ENCODE results near the gene U2SURP. TPM values are rescaled to one million over a fixed set of nuclear protein-coding genes. Genes with fewer than 3 reads are reported as not detected.

Gene U2SURP
- total and polyA plus RNA-seq, 4 donors, result 74.0 to 121 (median 104) TPM

DNA sequence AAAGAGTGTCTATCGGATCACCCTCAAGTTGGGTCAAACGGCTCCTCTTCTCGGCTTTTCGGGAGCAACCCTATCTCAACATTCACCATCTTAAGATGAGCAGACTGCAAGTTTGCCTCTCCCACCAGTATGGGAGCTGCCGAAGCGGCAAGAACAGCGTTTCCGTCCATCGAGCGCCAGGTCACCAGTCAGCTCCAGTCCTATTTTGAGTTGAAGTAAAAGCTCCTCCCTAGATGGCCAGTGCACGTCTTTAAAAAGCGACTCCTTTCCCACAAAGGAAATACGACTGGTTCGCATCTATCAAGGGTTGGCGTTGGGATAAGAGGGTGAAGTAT is 369 bp upstream of the U2SURP start:
- Histone ChIP-seq H3K36me3 (ENCODE audit: control insufficient read depth, insufficient read depth, low read length) (no peaks in the 10 kb centered on the region), H3K27me3 (ENCODE audit: control insufficient read depth, insufficient read depth, low read length) (no peaks in the 10 kb centered on the region), H3K9me3 (ENCODE audit: control insufficient read depth, insufficient read depth, low read length) (no peaks in the 10 kb centered on the region), H3K27ac (ENCODE audit: low read depth, low read length) (peak overlapping the region; percentile 99), H3K4me3 (ENCODE audit: low read depth, low read length) (peak overlapping the region; percentile 99), H3K4me1 (ENCODE audit: control insufficient read depth, insufficient read depth, low read length) (peaks cover 9% of the 10 kb centered on the region)
- 0% methylated on average over 12 of the region's 15 CpGs for WGBS (ENCODE audit: insufficient coverage)
- DNase-seq (ENCODE audit: low read depth in 4 of 6, low spot score in 6 of 6), result no peak

- peak in 1 of 6 donors; percentile 14 for DNase-seq (ENCODE audit: low read depth in 4 of 6, low spot score in 6 of 6)
- peaks cover 9% of the 10 kb centered on the region for H3K4me1 ChIP-seq (ENCODE audit: control insufficient read depth, insufficient read depth, low read length)
- peak overlapping the region; percentile 99 for H3K27ac ChIP-seq (ENCODE audit: low read depth, low read length)
- H3K27me3 ChIP-seq (ENCODE audit: control insufficient read depth, insufficient read depth, low read length), result no peaks in the 10 kb centered on the region
- H3K9me3 ChIP-seq (ENCODE audit: control insufficient read depth, insufficient read depth, low read length), result no peaks in the 10 kb centered on the region
- WGBS (ENCODE audit: insufficient coverage), result 0% methylated on average over 16 of the region's 19 CpGs
- H3K4me3 ChIP-seq (ENCODE audit: low read depth, low read length), result peak overlapping the region; percentile 99
- H3K36me3 ChIP-seq (ENCODE audit: control insufficient read depth, insufficient read depth, low read length), result no peaks in the 10 kb centered on the region
These were observed 828 bp downstream of the U2SURP start for GRCh38 chr3:143002083-143002712.

DNA sequence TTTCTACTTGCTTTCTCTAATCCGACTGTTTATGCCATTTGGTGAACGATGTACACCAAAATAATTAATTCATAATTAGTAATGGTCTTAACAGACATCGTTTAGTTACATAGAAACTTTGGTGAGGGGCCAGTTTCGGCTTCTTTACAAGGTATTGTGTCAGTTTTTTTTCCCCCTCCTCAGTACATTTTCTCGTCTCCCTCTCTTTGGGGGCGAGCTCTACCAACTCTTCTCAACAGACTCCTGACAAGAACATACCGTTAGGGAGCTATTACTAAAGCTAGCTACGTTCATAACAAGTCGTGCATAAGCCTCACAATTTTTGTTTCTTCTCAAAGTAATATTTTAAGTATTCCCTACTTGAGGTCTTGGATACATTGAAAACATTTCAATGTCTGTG is 1.4 kb downstream of the U2SURP start:
- no CpG with 5 or more reads among the region's 9 CpGs for WGBS (ENCODE audit: insufficient coverage)
- no peaks in the 10 kb centered on the region for H3K36me3 ChIP-seq (ENCODE audit: control insufficient read depth, insufficient read depth, low read length)
- peak overlapping the region; percentile 99 for H3K4me3 ChIP-seq (ENCODE audit: low read depth, low read length)
- no peak for DNase-seq (ENCODE audit: low read depth in 4 of 6, low spot score in 6 of 6)
- peaks cover 9% of the 10 kb centered on the region for H3K4me1 ChIP-seq (ENCODE audit: control insufficient read depth, insufficient read depth, low read length)
- no peaks in the 10 kb centered on the region for H3K9me3 ChIP-seq (ENCODE audit: control insufficient read depth, insufficient read depth, low read length)
- H3K27ac ChIP-seq (ENCODE audit: low read depth, low read length), result no peak overlapping the region
- no peaks in the 10 kb centered on the region for H3K27me3 ChIP-seq (ENCODE audit: control insufficient read depth, insufficient read depth, low read length)

- WGBS (ENCODE audit: insufficient coverage), result no CpG with 5 or more reads among the region's 2 CpGs
- no peak overlapping the region for H3K27ac ChIP-seq (ENCODE audit: low read depth, low read length)
These were observed 3.5 kb downstream of the U2SURP start for GRCh38 chr3:143004823-143005222.

GRCh38 chr3:143010024-143010423 is 8.7 kb downstream of the U2SURP start:
- WGBS (ENCODE audit: insufficient coverage), result no CpG with 5 or more reads among the region's 3 CpGs
- no peaks in the 10 kb centered on the region for H3K4me1 ChIP-seq (ENCODE audit: control insufficient read depth, insufficient read depth, low read length)
- DNase-seq (ENCODE audit: low read depth in 4 of 6, low spot score in 6 of 6), result no peak

More at GRCh38 chr3:143004823-143005222, 3.5 kb downstream of the U2SURP start:
- Histone ChIP-seq H3K4me3 (ENCODE audit: low read depth, low read length) (no peak overlapping the region), H3K36me3 (ENCODE audit: control insufficient read depth, insufficient read depth, low read length) (no peaks in the 10 kb centered on the region), H3K4me1 (ENCODE audit: control insufficient read depth, insufficient read depth, low read length) (peaks cover 9% of the 10 kb centered on the region), H3K9me3 (ENCODE audit: control insufficient read depth, insufficient read depth, low read length) (no peaks in the 10 kb centered on the region), H3K27me3 (ENCODE audit: control insufficient read depth, insufficient read depth, low read length) (no peaks in the 10 kb centered on the region)
- DNase-seq (ENCODE audit: low read depth in 4 of 6, low spot score in 6 of 6), result no peak

GRCh38 chr3:143011705-143012104 is 10.3 kb downstream of the U2SURP start:
- no CpG with 5 or more reads among the region's 3 CpGs for WGBS (ENCODE audit: insufficient coverage)
- Histone ChIP-seq H3K9me3 (ENCODE audit: control insufficient read depth, insufficient read depth, low read length) (no peaks in the 10 kb centered on the region), H3K4me3 (ENCODE audit: low read depth, low read length) (no peak overlapping the region), H3K27me3 (ENCODE audit: control insufficient read depth, insufficient read depth, low read length) (no peaks in the 10 kb centered on the region), H3K4me1 (ENCODE audit: control insufficient read depth, insufficient read depth, low read length) (no peaks in the 10 kb centered on the region), H3K27ac (ENCODE audit: low read depth, low read length) (no peak overlapping the region), H3K36me3 (ENCODE audit: control insufficient read depth, insufficient read depth, low read length) (no peaks in the 10 kb centered on the region)
- no peak for DNase-seq (ENCODE audit: low read depth in 4 of 6, low spot score in 6 of 6)

More at GRCh38 chr3:143010024-143010423, 8.7 kb downstream of the U2SURP start:
- H3K27me3 ChIP-seq (ENCODE audit: control insufficient read depth, insufficient read depth, low read length), result no peaks in the 10 kb centered on the region
- no peaks in the 10 kb centered on the region for H3K36me3 ChIP-seq (ENCODE audit: control insufficient read depth, insufficient read depth, low read length)
- H3K4me3 ChIP-seq (ENCODE audit: low read depth, low read length), result no peak overlapping the region
- H3K9me3 ChIP-seq (ENCODE audit: control insufficient read depth, insufficient read depth, low read length), result no peaks in the 10 kb centered on the region
- no peak overlapping the region for H3K27ac ChIP-seq (ENCODE audit: low read depth, low read length)

- Histone ChIP-seq H3K27me3 (ENCODE audit: control insufficient read depth, insufficient read depth, low read length) (no peaks in the 10 kb centered on the region), H3K9me3 (ENCODE audit: control insufficient read depth, insufficient read depth, low read length) (no peaks in the 10 kb centered on the region), H3K4me3 (ENCODE audit: low read depth, low read length) (no peak overlapping the region), H3K27ac (ENCODE audit: low read depth, low read length) (no peak overlapping the region), H3K4me1 (ENCODE audit: control insufficient read depth, insufficient read depth, low read length) (no peaks in the 10 kb centered on the region), H3K36me3 (ENCODE audit: control insufficient read depth, insufficient read depth, low read length) (peaks cover 4% of the 10 kb centered on the region)
- no peak for DNase-seq (ENCODE audit: low read depth in 4 of 6, low spot score in 6 of 6)
These were observed 13.6 kb downstream of the U2SURP start for GRCh38 chr3:143014921-143015320.

DNA sequence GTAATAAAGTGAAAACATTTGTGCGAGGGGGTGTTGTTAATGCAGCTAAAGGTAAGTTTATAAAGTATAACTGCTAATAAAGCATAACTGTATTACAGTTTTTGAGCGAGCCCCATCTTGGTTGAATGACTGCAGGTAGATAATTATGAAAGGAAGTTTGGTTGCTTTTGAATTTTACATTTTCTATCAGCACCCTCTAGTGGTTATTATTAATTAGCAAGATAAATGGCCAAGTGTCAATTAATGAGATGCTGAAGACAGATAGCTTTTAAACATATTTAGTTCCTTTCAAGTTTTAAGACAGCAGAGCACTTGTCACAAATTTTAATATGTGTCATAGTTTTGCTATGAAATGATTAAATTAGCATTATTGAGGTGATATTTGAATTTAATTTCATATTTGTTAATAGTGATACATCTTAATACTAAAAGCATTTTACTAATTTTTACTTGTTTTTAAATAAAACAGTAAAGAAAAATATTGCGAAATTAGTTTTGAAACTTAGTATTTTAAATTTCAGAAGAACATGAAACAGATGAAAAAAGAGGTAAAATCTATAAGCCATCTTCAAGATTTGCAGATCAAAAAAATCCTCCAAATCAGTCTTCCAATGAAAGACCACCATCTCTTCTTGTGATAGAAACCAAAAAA is 15.1 kb downstream of the U2SURP start:
- Histone ChIP-seq H3K27me3 (ENCODE audit: control insufficient read depth, insufficient read depth, low read length) (no peaks in the 10 kb centered on the region), H3K4me3 (ENCODE audit: low read depth, low read length) (no peak overlapping the region), H3K27ac (ENCODE audit: low read depth, low read length) (no peak overlapping the region), H3K9me3 (ENCODE audit: control insufficient read depth, insufficient read depth, low read length) (no peaks in the 10 kb centered on the region), H3K36me3 (ENCODE audit: control insufficient read depth, insufficient read depth, low read length) (peaks cover 7% of the 10 kb centered on the region), H3K4me1 (ENCODE audit: control insufficient read depth, insufficient read depth, low read length) (no peaks in the 10 kb centered on the region)
- WGBS (ENCODE audit: insufficient coverage), result no CpG with 5 or more reads among the region's 3 CpGs
- peak in 1 of 6 donors; percentile 24 for DNase-seq (ENCODE audit: low read depth in 4 of 6, low spot score in 6 of 6)

DNA sequence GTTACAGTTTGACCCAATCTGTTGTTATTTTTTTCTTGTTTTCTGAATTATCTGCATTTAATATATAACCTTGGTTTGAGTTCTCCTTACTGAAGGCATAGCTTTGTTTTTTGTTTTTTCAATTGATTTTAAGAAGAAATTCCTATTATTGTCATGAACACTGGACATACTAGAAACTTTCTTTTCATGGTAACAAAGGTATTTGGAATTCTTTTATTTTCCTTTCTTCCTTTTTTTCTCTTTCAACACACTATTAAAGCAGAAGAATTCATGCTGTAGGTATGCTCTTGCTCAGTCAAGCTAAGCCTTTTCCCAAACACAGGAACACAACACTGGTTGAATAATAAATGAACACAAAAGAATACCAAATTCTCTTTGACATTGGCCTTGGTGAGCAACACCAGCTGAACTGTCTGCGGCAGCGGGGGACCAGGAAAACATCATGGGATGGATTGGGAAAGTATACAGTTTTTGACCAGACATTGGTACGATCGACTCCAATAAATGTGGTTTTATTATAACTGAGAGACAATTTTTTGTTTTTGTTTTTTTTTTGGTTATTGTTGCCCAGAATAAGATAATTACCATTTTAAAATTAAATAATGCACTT is 23.1 kb downstream of the U2SURP start:
- Histone ChIP-seq H3K27me3 (ENCODE audit: control insufficient read depth, insufficient read depth, low read length) (no peaks in the 10 kb centered on the region), H3K9me3 (ENCODE audit: control insufficient read depth, insufficient read depth, low read length) (no peaks in the 10 kb centered on the region), H3K36me3 (ENCODE audit: control insufficient read depth, insufficient read depth, low read length) (peaks cover 8% of the 10 kb centered on the region), H3K27ac (ENCODE audit: low read depth, low read length) (no peak overlapping the region), H3K4me1 (ENCODE audit: control insufficient read depth, insufficient read depth, low read length) (no peaks in the 10 kb centered on the region), H3K4me3 (ENCODE audit: low read depth, low read length) (no peak overlapping the region)
- DNase-seq (ENCODE audit: low read depth in 4 of 6, low spot score in 6 of 6), result no peak
- 50% methylated on average over 1 of the region's 4 CpGs for WGBS (ENCODE audit: insufficient coverage)

DNA sequence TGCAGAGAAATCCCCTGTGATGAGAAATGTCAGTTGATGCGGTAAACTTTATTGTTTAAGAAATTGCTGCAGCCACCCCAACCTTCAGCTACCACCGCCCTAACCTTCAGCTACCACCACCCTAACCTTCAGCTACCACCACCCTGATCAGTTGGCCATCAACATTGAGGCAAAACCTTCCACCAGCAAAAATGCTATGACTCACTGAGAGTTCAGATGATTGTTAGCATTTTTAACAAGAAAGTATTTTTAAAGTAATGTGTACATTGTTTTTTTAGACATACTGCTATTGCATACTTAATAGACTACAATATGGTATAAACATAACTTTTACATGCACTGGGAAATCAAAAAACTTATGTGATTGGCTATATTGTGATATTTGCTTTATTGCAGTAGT is 30.0 kb downstream of the U2SURP start:
- no peak for DNase-seq (ENCODE audit: low read depth in 4 of 6, low spot score in 6 of 6)
- peaks cover 13% of the 10 kb centered on the region for H3K36me3 ChIP-seq (ENCODE audit: control insufficient read depth, insufficient read depth, low read length)
- H3K27ac ChIP-seq (ENCODE audit: low read depth, low read length), result no peak overlapping the region
- no CpG with 5 or more reads among the region's 2 CpGs for WGBS (ENCODE audit: insufficient coverage)
- H3K4me1 ChIP-seq (ENCODE audit: control insufficient read depth, insufficient read depth, low read length), result no peaks in the 10 kb centered on the region
- no peaks in the 10 kb centered on the region for H3K9me3 ChIP-seq (ENCODE audit: control insufficient read depth, insufficient read depth, low read length)
- no peaks in the 10 kb centered on the region for H3K27me3 ChIP-seq (ENCODE audit: control insufficient read depth, insufficient read depth, low read length)
- no peak overlapping the region for H3K4me3 ChIP-seq (ENCODE audit: low read depth, low read length)
